OCI-LY7 (cell line): ENCODE data around the gene KCND3. TPM values are rescaled to one million over a fixed set of nuclear protein-coding genes. Genes with fewer than 3 reads are reported as not detected.

Experiments used
- BruUV-seq: library from RNA; stranded (reverse); fragments of 400-500 nt; replicated peaks from 2 replicates; lab custom pipeline; 2021; lab: Mats Ljungman, UMichigan
- CTCF ChIA-PET: fragments of 300-600 bp; sonication (Branson Sonifier 250); formaldehyde crosslinking; loops from one replicate; lab custom pipeline; 2022; ENCODE audit warnings: antibody characterized with exemption; ENCODE audit not compliant: unreplicated experiment; lab: Charles Lee
- POLR2A ChIA-PET: fragments of 300-600 bp; sonication (Branson Sonifier 250); formaldehyde crosslinking; loops from one replicate; lab custom pipeline; 2022; ENCODE audit warnings: antibody characterized with exemption; lab: Charles Lee
- DNase-seq: peaks from one replicate; pipeline ENCODE4 v3.0.0-alpha.2; 2015; ENCODE audit warnings: low spot score
- H2AFZ ChIP-seq: fragments of 200-600 bp; sonication (generic), shearing (Covaris generic); 2 replicates; pipeline ENCODE4 v1.6.1; 2014; ENCODE audit warnings: mild to moderate bottlenecking, antibody characterized with exemption, low read length, moderate library complexity
- H3K27ac ChIP-seq: fragments of 200-600 bp; sonication (generic); 2 replicates; pipeline ENCODE4 v1.5.1; 2014; ENCODE audit warnings: mixed run types, low read depth, mild to moderate bottlenecking, moderate library complexity, low read length, inconsistent platforms; ENCODE audit not compliant: poor library complexity, severe bottlenecking
- H3K36me3 ChIP-seq: fragments of 200-600 bp; sonication (generic); 2 replicates; pipeline ENCODE4 v1.6.1; 2014; ENCODE audit warnings: mild to moderate bottlenecking, antibody characterized with exemption, low read length, moderate library complexity, mixed read lengths; ENCODE audit not compliant: insufficient read depth
- H3K4me1 ChIP-seq: fragments of 200-600 bp; sonication (generic); 2 replicates; pipeline ENCODE4 v1.5.1; 2014; ENCODE audit warnings: mild to moderate bottlenecking, low read length; ENCODE audit not compliant: insufficient read depth, poor library complexity, severe bottlenecking
- H3K4me2 ChIP-seq: fragments of 200-600 bp; sonication (generic); 2 replicates; pipeline ENCODE4 v1.6.1; 2014; ENCODE audit warnings: mild to moderate bottlenecking, low read length
- H3K4me3 ChIP-seq: fragments of 200-600 bp; sonication (generic); 2 replicates; pipeline ENCODE4 v1.5.1; 2014; ENCODE audit warnings: mild to moderate bottlenecking, low read depth, low read length; ENCODE audit not compliant: poor library complexity, severe bottlenecking
- H3K79me2 ChIP-seq: fragments of 200-600 bp; sonication (generic); 2 replicates; pipeline ENCODE4 v1.6.1; 2016; ENCODE audit warnings: low read depth, mild to moderate bottlenecking, low read length, moderate library complexity, mixed read lengths; ENCODE audit not compliant: insufficient read depth
- H3K9me2 ChIP-seq: fragments of 200-600 bp; sonication (generic); 2 replicates; pipeline ENCODE4 v1.6.1; 2016; ENCODE audit warnings: mild to moderate bottlenecking, low read length, mixed read lengths; ENCODE audit not compliant: insufficient read depth
- H3K9me3 ChIP-seq: fragments of 200-600 bp; sonication (generic); 2 replicates; pipeline ENCODE4 v1.6.1; 2014; ENCODE audit warnings: mild to moderate bottlenecking, mixed run types, low read length, mixed read lengths
- H4K20me1 ChIP-seq: fragments of 200-600 bp; sonication (generic); 2 replicates; pipeline ENCODE4 v1.6.1; 2014; ENCODE audit warnings: mild to moderate bottlenecking, antibody characterized with exemption, low read length, moderate library complexity, mixed read lengths; ENCODE audit not compliant: insufficient read depth
- EZH2phosphoT487 ChIP-seq: fragments of 200-600 bp; sonication (generic); IDR thresholded peaks from 2 replicates; pipeline ENCODE4 v1.6.1; 2018; ENCODE audit warnings: low read depth, borderline replicate concordance, mild to moderate bottlenecking, mixed run types, antibody characterized with exemption, low read length, moderate library complexity, mixed read lengths
- intact Hi-C: fragments of 100-400 bp; cut with micrococcal nuclease; formaldehyde crosslinking; loops from one replicate; pipeline ENCODE4 v1.10.0; 2022; ENCODE audit not compliant: unreplicated experiment
- total RNA-seq, 2 experiments: library from RNA; depleted of rRNA in 1 of 2; stranded (reverse); fragments of >200 nt in 1 of 2; shearing (Covaris generic) in 1 of 2; gene quantifications; 2 replicates each; pipeline ENCODE4 v1.2.3, GENCODE V29; 2014 to 2022
- TF ChIP-seq, protein P1 (sequence below): fragments of 200-600 bp; sonication (generic); conservative IDR thresholded peaks from 2 replicates; pipeline ENCODE4 v1.5.1; 2014; ENCODE audit warnings: mild to moderate bottlenecking, antibody characterized with exemption, low read length, moderate library complexity, mixed read lengths

Gene KCND3
- total RNA-seq, 2 experiments from 2014 or later: not detected

DNA sequence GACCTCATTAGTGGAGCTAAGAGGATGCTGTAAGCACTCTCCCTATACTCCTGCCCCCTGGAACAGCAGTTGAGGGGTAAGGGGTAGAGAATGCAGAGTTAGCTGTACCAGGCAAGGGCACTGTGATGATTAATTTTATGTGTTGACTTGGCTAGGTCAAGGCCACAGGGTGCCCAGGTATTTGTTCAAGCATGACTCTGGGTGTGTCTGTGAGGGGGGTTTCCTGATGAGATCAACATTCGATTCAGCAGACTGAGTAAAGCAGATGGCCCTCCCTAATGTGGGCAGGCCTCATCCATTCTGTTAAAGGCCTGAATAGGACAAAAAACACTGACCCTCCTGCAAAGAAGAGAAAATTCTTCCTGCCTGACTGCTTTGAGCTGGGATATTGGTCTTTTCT lies 110.8 kb downstream of the KCND3 start:
- ChIA-PET POLR2A (no interaction called here), CTCF (no interaction called here)
- Histone ChIP-seq H3K9me2 (no peaks in the 10 kb centered on the region), H3K36me3 (no peaks in the 10 kb centered on the region), H3K27ac (no peak overlapping the region), H3K4me1 (no peaks in the 10 kb centered on the region), H3K79me2 (no peaks in the 10 kb centered on the region), H3K9me3 (no peaks in the 10 kb centered on the region), H2AFZ (no peak overlapping the region), H4K20me1 (no peaks in the 10 kb centered on the region), H3K4me2 (no peak overlapping the region), H3K4me3 (no peak overlapping the region)
- no TSS peak for BruUV-seq
- TF ChIP-seq EZH2phosphoT487: no peak
- TF ChIP-seq, protein P1, sequence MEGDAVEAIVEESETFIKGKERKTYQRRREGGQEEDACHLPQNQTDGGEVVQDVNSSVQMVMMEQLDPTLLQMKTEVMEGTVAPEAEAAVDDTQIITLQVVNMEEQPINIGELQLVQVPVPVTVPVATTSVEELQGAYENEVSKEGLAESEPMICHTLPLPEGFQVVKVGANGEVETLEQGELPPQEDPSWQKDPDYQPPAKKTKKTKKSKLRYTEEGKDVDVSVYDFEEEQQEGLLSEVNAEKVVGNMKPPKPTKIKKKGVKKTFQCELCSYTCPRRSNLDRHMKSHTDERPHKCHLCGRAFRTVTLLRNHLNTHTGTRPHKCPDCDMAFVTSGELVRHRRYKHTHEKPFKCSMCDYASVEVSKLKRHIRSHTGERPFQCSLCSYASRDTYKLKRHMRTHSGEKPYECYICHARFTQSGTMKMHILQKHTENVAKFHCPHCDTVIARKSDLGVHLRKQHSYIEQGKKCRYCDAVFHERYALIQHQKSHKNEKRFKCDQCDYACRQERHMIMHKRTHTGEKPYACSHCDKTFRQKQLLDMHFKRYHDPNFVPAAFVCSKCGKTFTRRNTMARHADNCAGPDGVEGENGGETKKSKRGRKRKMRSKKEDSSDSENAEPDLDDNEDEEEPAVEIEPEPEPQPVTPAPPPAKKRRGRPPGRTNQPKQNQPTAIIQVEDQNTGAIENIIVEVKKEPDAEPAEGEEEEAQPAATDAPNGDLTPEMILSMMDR: no peak
- intact Hi-C loops: no loop called here
- DNase-seq: no peak

DNA sequence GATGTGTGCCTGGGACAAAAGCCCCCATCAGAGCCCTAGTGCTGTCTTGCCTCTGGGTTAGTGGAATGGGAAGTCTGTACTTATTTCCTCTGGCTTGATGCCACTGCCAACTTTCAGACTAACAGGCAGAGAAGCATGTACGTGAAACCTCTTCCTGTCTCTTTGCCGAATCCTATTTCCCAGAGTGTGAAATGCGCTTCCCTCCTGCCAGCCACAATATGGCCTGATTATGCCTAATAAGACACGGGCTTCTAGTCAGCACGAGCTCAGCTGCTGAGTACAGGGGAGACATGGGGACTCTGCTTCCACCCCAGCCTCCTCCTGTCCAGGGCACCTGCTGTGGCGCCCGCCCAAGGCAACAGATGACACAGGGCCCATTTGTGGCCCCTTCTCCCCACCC lies 111.4 kb downstream of the KCND3 start:
- Histone ChIP-seq H3K4me2 (no peak overlapping the region), H3K9me2 (no peaks in the 10 kb centered on the region), H3K79me2 (no peaks in the 10 kb centered on the region), H3K36me3 (no peaks in the 10 kb centered on the region), H3K27ac (no peak overlapping the region), H2AFZ (no peak overlapping the region), H3K4me1 (no peaks in the 10 kb centered on the region), H4K20me1 (no peaks in the 10 kb centered on the region), H3K4me3 (no peak overlapping the region), H3K9me3 (no peaks in the 10 kb centered on the region)
- ChIA-PET POLR2A (no interaction called here), CTCF (no interaction called here)
- BruUV-seq: no TSS peak
- intact Hi-C loops: no loop called here
- no peak for DNase-seq
- TF ChIP-seq, protein P1: no peak
- TF ChIP-seq EZH2phosphoT487: no peak

DNA sequence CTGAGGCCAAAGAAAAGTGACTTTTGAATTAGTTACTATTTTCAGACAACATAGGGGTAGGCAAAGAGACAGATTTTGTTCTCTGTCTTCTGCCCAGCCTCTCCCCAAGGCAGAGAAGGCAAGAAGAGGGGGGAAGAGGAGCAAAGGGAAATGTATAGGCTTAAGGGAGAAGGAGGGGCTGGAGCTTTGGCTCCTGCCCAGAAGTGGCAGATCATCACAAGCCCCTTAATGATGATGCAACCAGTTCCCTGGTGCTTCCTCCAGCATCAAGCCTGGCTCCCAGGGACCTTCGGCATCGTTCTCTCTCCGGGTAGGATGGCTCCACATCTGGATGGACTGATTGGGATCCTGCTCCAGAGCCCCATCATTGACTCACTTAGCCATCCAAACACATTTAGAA lies 112.8 kb downstream of the KCND3 start:
- no peak for DNase-seq
- H2AFZ ChIP-seq: no peak overlapping the region
- no peaks in the 10 kb centered on the region for H3K9me3 ChIP-seq
- no peak for TF ChIP-seq EZH2phosphoT487
- H3K79me2 ChIP-seq: no peaks in the 10 kb centered on the region
- CTCF ChIA-PET: no interaction called here
- H3K9me2 ChIP-seq: no peaks in the 10 kb centered on the region
- H3K4me2 ChIP-seq: no peak overlapping the region
- H4K20me1 ChIP-seq: no peaks in the 10 kb centered on the region
- intact Hi-C loops: no loop called here
- H3K4me1 ChIP-seq: no peaks in the 10 kb centered on the region
- POLR2A ChIA-PET: no interaction called here
- no peaks in the 10 kb centered on the region for H3K36me3 ChIP-seq
- no peak overlapping the region for H3K4me3 ChIP-seq
- BruUV-seq: no TSS peak
- H3K27ac ChIP-seq: no peak overlapping the region
